Non-pigmented ciliary epithelial cell (primary cell): Measurements from ENCODE around the gene TMCC1.

Experiments
- DNase-seq: peaks from one replicate; pipeline ENCODE4 v3.0.0-alpha.2; 2010; ENCODE audit warnings: low read depth

Gene TMCC1

GRCh38 chr3:129609591-129610182, 283.8 kb downstream of the TMCC1 start:
- no peak for DNase-seq

DNA sequence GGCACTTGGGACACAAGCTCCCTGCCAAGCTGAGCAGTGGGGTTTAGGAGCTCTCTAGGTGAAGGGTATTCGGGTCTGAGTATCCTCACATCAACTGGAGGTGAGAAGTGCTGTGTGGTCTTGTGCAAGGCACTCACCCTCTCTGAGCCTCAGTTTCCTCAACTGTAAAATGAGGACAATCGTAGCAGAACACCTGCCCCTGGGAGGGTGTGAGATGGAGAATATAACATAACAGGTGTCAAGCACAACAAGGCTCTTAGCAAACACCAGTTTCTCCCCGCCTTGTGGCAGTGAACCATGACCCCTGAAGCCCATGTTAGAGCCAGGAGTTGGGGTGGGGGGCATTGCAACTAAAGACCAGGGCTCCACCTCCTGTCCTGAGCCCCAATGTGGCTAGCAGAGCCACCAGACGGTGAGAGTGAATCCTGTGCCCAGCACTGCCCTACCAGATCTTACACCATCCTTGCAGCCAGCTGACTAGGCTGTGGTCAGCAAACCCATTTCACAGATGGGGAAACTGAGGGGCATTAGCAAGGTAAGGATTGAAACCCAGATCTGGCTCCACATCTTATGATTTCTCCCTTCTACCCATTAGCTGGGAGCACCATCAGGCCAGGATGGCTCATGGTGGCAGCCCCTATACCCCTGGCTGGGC, 284.4 kb downstream of the TMCC1 start:
- DNase-seq = no peak

DNA sequence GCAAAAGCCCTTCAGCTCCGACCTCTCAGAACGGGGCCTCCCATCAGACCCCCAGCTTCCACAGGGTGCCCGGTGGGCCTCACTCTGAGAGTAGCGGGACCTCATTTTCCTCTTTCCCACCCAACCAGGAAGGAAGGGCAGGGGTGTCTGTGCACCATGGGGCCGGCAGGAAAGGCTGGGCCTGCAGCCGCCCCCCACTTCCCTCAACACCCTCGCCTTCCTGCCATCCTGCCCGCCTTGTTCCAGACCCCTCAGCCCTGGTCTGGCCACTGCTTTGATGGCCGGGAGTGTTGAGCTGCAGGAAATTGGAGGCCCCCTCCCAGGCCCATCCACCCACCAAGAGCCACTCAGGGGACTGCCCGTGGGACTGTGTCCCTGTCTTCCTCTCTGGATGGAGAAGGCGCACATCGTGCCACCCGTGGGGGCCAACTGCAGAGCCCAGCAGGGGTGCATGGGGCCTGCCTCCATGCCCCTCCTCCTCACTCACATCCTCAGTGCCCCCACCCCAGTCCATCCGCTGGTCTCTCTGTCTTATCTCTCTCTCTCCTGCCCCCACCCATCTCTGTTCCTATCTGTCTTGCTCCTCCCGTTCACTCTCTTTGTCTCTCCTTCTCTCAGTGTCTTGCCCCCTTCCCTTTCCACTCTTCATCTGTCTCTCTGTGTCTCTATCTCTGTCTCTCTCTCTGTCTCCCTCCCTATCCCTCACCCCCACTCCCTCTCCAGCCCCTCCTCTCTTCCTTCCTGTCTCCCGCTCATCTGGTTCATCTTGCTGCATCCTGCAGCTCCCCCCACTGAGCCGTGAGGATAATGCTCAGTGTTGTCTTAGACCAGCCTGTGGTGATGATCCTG, 285.2 kb downstream of the TMCC1 start:
- DNase-seq = no peak

DNA sequence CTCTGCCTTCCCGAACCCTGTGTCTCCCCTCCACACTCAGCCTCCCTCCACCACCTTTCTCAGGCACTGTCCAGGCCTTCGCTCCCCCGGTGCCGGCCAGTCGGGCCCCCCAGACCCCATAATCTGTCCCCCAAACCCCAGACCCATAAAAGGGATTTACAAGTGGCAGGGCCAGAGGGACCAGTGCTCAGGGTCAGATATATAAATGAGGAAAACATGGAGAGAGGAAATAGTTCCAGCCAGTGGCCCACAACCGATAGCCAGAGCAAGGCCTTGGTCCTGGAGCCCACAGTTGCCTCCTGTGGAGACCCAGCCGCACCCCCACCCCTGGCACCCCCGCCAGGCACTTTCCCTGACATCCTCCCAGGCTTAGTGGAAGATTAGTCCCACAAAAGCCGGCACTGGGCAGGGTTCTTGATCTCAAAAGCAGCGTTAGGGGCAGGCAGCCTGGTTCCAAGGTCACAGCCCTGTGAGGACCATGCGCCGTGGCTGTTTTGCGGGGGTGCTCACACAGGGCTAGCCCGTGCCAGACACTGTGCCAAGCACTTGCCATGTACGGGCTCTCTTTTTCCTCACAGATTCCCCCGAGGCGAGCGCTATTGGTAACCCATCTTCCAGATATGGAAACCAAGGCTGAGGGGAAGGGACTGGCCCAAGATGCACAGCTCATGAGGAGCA, 286.0 kb downstream of the TMCC1 start:
- no peak for DNase-seq

- no peak for DNase-seq
Observed at GRCh38 chr3:129606636-129607390, 286.7 kb downstream of the TMCC1 start, which contains the start of gene PLXND1. Gene PLXND1, minus strand, starts transcription at chr3:129606676. Its CDS starts 37 bp downstream, at chr3:129606639.

DNA sequence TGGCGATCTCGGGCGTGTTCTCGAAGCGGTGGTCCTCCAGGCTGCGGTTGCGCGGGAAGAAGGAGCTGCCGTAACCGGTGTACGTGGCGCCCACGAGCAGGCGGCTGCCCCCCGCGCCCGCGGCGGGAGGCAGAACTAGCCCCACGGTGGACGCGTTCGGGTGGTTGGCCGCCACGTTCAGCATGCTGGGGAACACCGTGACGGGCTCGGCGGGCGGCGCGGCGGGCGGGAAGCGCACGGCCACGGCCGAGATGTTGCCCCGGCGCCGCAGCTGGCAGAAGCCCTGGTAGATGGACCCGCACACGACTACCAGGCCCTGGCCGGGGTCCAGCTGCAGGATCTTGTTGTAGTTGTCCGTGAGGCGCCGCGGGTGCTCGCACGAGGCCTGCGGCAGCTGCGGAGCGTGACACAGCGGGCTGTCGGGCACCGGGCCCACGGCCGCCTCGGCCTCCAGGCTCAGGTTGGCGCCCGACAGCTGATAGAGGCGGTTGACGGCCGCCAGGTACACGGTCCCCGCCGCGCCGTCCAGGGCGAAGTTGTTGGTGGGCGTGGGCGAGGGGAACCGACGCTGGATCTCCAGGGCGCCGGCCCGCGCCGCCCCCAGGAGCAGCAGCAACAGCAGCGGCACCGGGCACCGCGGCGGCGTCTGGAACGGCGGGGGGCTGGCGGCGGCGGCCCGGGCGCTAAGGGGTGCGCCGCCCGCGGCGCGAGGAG, 287.4 kb downstream of the TMCC1 start:
- DNase-seq = no peak

DNA sequence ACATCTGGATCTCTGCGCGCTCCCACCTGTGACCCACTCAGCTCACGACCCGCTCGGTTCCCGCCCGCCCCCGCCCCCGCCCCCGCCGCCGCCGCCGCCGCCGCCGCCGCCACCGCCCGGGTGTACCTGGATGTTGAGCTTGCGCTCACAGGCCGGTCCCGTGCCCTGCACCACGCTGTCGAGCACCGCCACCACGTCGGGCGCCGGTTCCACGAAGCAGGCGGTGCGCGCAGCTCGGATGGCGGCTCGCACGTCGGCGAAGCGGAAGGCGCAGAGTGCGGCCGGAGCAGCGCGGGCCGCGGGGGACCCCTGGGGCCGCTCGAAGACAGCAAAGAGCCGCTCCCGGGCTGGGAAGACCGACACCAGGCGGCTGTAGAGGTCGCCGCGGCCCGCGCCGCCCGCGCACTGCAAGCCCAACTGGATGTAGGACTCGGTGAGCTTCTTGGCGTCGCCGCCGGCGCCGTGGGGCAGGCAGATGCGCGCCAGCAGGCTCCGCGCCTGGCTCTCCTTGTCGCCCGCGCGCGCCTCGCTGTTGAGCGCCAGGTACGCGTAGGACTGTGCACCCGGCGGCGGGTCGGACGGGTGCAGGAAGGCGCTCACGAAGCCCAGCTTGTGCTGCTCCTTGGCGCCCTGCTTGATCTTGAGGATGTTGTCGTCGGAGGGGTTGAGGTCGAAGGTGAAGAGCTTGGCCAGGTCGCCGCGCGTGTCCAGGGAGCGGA, 288.1 kb downstream of the TMCC1 start:
- no peak for DNase-seq

DNA sequence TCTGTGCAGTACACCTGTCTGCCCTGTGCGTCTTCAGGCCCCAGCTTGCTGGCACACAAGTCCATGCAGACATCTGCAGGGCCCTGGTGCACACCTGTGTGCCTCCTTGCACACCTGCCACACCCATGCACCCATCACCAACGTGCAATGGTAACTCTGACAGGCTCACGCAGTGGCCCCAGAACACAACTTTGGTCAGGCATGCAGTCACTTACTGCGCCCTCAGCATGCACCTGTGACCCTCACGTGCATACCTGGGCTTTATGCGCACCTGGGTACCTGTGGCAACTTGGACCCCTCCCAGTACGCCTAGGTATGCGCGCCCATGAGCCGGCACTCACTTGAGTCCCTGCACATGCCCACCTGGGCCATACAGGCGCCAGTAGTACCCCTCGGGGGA, 288.7 kb downstream of the TMCC1 start:
- no peak for DNase-seq

- no peak for DNase-seq
Observed at GRCh38 chr3:129603991-129604749, 289.3 kb downstream of the TMCC1 start.

GRCh38 chr3:129603561-129603942, 290.0 kb downstream of the TMCC1 start:
- DNase-seq = no peak

- peak; percentile 77 for DNase-seq
Observed at GRCh38 chr3:129602730-129603560, 290.6 kb downstream of the TMCC1 start.

- DNase-seq = no peak
Observed at GRCh38 chr3:129602309-129602708, 291.2 kb downstream of the TMCC1 start.

GRCh38 chr3:129601713-129602112, 291.8 kb downstream of the TMCC1 start:
- no peak for DNase-seq

DNA sequence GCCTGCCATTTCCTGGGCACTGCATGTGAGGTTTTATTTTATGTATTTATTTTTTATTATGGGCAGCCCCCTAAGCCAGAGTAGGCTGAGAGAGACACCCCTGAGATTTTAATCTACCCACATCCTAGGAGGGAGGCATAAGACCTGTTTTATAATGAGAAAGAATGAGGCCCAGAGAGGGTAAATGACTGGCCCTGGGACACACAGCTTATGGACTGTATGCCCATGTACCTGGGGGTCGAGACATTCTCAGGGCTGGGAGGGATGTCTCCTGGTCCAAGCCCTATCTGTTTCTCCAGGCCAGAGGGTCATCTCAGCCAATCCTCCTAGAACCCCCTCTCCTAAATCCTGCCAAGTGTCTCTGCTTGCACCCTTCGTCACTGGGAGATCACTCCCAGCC, 293.2 kb downstream of the TMCC1 start:
- no peak for DNase-seq

GRCh38 chr3:129599607-129600006, 293.9 kb downstream of the TMCC1 start:
- DNase-seq = no peak

DNA sequence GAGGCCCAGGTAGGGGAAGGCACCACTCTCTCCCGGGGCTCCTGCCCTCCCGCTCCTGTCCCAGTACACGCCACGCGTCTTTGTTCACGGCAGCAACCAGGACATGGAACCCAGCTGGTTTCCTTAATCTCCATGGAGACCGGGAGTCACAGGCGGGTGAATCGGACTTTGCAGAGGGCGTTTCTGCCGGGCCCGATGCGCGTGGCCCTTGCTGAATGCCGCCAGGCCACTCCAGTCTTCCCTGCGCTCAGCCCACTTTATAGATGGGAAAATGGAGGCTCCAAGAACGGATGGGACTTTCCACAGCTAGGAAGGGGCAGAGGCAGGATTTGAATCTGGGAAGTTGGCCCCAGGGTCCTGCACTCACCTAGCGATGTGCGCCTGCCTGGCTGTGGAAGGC, 294.4 kb downstream of the TMCC1 start:
- no peak for DNase-seq

DNA sequence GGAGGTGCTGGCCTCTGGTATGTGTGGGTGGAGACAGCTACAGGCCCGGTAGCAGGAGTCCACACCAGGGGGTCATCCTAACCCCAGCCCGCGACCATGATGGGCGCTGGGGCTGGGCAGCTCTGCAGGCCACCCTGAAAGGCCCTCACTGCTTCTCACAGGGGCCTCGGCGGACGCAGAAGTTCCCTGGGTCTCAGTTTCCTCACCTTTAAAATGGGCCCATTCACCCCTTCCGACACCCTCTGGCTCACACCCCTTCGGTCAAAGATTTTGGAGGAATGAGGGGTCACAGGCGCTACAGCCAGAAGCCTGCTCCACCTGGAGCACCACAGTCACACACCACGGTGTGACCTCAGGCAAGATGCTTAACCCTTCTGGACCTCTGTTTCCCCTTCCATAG, 295.0 kb downstream of the TMCC1 start:
- DNase-seq = no peak

GRCh38 chr3:129598000-129598381, 295.5 kb downstream of the TMCC1 start:
- no peak for DNase-seq
